KOPT-K1 (cell line): ENCODE measurements around the gene PRG2.

ENCODE experiments used
- H3K27ac ChIP-seq: fragments of 200-600 bp; sonication (generic); 2 replicates; pipeline ENCODE4 v1.5.1; 2016; ENCODE audit warnings: antibody characterized with exemption, mild to moderate bottlenecking, low read depth, low read length; ENCODE audit not compliant: poor library complexity, severe bottlenecking
- H3K36me3 ChIP-seq: fragments of 200-600 bp; sonication (generic); 2 replicates; pipeline ENCODE4 v1.5.1; 2017; ENCODE audit warnings: antibody characterized with exemption, mild to moderate bottlenecking, low read length, moderate library complexity; ENCODE audit not compliant: insufficient read depth
- H3K9me3 ChIP-seq: fragments of 200-600 bp; sonication (generic); 2 replicates; pipeline ENCODE4 v1.5.1; 2017; ENCODE audit warnings: antibody characterized with exemption, low read length, mild to moderate bottlenecking; ENCODE audit not compliant: insufficient read depth, poor library complexity, severe bottlenecking

PRG2 gene

DNA sequence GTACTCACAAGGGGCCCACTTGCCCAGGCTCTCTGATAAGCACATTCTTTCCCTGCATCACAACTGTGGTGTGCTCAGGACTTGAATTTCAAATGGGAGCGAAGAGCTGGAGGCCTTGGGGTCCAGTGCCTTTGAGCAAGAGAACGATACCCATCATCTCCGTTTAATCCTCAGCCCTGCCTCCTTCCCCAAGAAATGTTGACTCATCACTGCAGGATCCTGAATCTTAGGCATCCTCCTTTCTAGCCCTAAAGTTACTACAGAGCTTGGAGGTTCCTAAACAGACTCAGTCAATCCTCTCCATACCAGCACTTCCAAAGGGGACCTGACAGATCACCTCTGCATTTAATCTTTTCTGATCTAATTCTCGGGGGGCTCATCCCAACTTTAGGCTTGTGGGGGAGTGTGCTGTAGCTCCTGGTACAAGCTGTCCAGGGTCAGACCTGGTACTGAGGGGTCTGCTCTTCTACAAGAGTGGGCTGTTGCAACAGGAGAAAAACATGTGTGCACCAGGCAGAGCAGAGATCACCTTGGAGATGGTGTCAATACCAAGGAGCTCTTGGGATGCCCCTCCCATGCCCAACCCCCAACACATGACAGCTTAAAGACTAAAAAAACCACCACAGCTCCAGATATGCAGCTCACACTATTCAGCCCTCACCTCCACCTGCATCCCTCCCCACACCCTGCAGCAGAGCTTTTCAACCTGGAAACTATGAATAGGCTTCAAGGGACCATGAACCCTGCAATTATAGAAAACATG, 3.9 kb upstream of the PRG2 start:
- Histone ChIP-seq H3K36me3 (no peaks in the 10 kb centered on the region), H3K27ac (no peak overlapping the region), H3K9me3 (no peaks in the 10 kb centered on the region)

DNA sequence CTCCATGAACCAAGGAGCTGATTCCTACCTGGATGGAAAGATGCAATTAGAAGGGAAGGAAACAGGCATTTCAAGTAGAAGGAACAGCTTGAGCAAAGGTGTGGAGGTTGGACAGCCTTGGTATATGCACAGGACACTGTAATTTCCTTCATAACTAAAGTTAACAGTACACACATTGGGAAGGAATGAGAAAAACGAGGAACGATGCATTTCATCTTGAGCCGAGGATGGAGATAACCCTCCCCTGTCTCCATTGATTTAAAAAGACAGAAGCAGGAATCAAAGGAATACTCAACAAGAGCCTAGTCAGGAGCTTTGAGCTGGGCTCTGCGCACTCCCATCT, 2.3 kb upstream of the PRG2 start:
- Histone ChIP-seq H3K9me3 (no peaks in the 10 kb centered on the region), H3K36me3 (no peaks in the 10 kb centered on the region), H3K27ac (no peak overlapping the region)

DNA sequence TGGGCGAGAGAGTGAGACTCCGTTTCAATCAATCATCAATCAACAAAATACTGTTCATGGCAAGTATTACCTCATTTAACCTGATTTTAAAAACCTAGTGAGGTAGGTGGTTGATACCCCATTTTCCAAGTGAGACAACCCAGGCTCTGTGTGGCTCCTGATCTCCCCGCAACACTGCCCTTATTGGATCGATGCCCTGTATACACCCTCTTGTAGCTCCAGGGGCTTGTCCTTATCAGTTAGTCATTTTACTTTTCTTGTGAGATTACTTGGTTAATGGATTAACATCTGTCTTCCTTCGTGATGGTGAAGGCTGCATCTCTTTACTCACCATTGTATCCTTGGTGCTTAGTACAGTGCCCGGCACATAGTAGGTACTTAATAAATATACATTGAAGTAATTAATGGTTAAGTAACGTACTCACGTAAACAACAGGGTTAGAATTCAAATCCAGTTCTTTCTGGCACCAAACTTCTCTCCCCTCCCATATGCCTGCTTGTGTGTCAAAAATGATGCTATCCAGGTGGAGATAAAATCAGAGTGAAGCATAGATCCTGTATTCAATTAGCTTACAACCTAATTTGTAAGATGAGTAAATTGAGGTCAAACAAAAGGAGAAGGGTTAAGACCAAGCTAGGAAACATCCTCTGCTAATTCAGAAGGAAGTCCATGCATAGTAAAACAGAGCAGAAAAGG, 1.8 kb upstream of the PRG2 start:
- H3K27ac ChIP-seq, result no peak overlapping the region
- no peaks in the 10 kb centered on the region for H3K9me3 ChIP-seq
- H3K36me3 ChIP-seq, result no peaks in the 10 kb centered on the region

DNA sequence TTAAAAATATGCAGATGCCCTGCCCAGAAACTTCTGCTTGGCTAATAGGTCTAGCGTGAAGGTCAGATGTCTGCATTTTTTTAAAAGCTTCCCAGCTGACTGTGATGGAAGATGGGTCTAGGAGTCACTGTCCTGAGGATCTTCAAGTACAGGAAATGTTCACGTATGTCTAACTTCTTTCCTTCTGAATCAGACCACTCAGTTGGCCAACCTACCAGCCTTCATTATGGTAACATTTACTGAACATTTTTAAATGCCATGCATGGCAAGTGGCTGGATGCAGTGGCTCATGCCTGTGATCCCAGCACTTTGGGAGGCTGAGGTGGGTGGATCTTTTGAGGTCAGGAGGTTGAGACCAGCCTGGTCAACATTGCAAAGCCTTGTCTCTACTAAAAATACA, 1.1 kb upstream of the PRG2 start:
- H3K36me3 ChIP-seq, result no peaks in the 10 kb centered on the region
- H3K9me3 ChIP-seq, result no peaks in the 10 kb centered on the region
- H3K27ac ChIP-seq, result no peak overlapping the region

DNA sequence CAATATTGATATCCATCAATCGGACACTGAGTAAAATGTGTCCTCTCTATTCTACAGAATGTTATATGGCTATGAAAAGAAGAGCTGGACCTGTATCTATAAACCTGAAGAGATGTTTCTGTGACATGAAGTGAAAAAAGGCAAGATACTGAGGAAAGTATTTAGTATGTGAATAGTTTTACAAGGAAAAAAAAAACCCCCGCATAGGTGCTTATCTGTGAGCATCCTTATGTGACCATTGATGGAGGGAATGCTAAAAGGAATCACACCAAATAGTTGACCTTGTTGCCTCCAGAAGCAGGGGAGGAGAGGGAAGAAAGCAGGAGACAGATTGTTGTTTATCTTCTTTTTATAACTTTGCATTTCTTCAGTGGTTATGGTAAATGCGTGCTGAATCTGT, 661 bp upstream of the PRG2 start:
- no peaks in the 10 kb centered on the region for H3K36me3 ChIP-seq
- no peak overlapping the region for H3K27ac ChIP-seq

DNA sequence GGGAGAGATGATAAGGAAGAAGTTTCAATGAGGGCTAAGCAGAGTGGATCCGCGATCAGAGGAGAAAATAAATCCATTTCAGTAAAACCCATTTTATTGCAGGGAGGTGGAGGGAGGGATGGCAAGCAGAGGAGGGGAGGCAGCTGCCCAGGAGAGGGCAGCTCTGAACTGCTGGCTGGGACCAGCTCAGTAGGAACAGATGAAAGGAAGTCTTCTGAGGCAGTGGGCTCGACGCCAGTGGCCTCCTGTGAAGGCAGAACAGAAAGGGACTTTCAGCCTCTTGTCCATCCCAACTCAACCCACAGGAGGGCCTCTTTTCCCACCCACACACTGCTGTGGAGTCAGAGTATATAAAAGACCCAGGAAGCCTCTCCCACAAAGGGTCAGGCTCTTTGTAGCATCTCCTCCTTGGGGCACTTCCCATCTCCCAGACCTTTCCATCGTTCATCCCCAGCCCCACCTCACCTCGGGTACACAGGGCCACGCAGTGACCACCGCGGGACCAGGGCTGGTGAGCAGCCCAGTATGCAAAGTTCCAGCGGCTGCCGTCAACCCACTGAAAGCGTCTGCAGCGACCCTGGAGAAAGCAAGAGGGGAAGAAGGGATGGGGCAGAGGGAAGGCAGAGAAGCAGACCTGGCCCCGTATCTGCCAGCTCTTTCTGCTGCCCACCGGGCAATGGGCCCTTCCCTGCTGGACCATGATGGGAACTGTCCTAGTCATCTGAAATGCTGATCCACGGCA, 3.0 kb downstream of the PRG2 start:
- Histone ChIP-seq H3K36me3 (no peaks in the 10 kb centered on the region), H3K9me3 (no peaks in the 10 kb centered on the region), H3K27ac (no peak overlapping the region)

More for the DNA sequence above, 661 bp upstream of the PRG2 start:
- no peaks in the 10 kb centered on the region for H3K9me3 ChIP-seq

DNA sequence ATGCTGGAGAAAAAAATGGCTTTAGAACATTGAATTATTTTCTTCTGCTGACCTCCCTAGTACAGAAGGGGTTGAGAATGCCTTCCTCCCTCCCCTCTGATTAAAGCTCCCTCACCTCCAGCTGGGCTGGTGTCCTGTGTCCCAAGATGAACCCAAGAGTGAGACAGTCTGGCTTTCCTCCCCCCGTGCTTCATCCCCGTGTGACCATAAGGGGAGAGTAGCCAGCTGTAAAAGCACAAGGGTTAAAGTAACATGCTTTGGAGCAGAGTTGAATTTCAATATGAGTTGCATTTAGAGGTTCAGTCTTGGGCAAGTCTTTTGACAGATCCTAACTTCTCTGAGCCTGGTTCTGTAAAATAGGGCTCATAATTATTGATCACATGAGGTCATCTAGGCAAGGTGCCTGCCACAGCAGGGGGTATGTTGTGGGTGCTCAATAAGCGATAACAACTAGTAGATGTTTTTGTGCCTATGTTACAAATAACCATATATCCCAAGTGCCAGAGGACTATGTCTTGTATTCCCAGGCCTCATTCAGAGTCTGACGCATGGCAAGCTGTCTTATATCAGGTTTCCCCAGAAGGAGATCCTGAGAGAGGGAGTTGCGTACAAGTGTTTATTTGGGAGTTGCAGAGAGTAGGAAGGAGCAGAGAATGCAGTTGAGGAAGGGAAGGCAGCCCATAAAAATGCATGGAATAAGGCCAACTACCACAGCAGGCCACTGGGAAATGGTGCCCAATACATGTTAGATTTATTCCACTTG, 4.1 kb downstream of the PRG2 start:
- H3K9me3 ChIP-seq, result no peaks in the 10 kb centered on the region
- no peaks in the 10 kb centered on the region for H3K36me3 ChIP-seq
- H3K27ac ChIP-seq, result no peak overlapping the region

DNA sequence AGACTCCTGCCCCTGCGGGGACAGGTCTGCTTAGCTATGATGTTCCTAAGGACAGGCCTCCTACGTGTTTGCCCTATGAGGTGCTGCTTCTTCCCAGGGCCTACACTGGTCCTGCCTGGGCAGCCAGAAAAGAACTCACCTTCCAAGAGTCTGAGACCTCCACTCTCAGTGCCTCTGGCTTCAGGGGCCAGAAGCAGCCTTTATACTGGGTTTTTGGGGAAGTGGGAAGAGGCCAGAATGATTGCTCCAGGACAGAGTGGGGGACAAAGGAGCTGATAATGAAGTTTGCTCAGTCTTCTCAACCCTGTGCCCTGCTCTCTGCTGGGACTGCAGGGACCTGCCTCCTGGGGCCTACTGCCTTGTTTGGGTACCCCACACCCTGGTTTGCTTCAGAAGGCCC, 9.5 kb downstream of the PRG2 start, which contains the start of gene PRG3:
TSS of gene PRG3 (minus strand) at position 176 of the 400 bp plus-strand sequence. CDS start 442 bp downstream, outside the sequence.
- H3K9me3 ChIP-seq, result no peaks in the 10 kb centered on the region
- H3K36me3 ChIP-seq, result no peaks in the 10 kb centered on the region
- H3K27ac ChIP-seq, result no peak within 1 kb of the TSS

DNA sequence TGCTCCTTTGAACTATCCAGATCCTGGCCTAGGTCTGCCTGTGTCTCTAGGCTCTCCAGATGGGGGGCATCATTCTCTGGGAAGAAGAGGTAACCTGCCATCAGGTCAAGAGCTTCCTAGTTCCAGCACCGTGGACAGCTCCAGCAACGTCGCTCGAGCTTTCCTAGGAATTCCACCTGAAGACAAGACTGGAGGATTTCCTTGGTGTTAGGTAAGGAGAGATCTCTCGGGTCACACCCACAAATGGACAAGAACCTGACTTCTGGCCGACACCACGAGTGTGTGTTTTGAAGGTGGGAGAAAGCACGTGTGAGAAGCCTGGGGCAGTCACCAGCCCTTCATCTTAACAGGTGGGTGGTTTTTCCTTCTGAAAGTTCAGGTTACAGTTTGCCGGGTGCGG, 10.7 kb downstream of the PRG2 start:
- H3K36me3 ChIP-seq, result no peaks in the 10 kb centered on the region

DNA sequence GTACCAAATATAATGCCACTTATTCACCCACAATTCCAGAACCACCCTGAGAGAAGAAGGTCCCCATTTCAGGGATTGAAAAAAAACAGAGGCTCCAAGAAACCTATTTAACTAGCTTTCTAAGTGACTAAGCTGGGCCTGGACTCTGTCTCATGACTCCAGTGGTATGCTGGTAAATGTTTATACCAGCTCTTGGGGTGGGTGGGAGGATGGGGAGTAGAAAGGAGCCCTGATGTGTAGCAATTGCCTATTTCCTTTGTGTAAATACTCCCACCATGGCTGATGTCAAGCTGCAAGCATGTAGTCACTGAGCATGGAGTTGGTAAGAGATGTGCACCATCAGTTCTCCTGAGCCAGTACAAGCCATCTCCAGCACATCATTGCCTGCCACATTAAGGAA, 12.3 kb downstream of the PRG2 start:
- H3K27ac ChIP-seq, result no peak overlapping the region
- no peaks in the 10 kb centered on the region for H3K9me3 ChIP-seq

More for the DNA sequence above, 10.7 kb downstream of the PRG2 start:
- Histone ChIP-seq H3K9me3 (no peaks in the 10 kb centered on the region), H3K27ac (no peak overlapping the region)

DNA sequence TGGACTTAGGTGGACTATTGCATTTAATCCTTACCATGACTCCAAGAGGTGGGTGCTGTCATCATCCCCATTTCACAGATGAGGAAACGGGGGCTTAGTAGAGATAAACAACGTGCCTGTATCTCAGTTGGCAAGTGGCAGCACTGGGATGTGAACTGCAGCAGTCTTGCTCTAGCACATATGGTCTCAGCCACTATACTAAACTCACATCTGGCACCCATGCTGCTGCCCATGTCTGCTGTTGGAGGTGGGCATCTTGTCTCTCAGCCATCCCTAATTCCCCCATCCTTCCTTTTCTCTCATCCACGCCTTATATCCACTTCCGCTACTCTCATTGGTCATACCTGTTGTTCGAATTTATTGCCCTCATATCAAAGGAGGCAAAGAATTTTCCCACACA, 13.3 kb downstream of the PRG2 start:
- Histone ChIP-seq H3K36me3 (no peaks in the 10 kb centered on the region), H3K27ac (no peak overlapping the region), H3K9me3 (no peaks in the 10 kb centered on the region)

More for the DNA sequence above, 12.3 kb downstream of the PRG2 start:
- no peaks in the 10 kb centered on the region for H3K36me3 ChIP-seq

DNA sequence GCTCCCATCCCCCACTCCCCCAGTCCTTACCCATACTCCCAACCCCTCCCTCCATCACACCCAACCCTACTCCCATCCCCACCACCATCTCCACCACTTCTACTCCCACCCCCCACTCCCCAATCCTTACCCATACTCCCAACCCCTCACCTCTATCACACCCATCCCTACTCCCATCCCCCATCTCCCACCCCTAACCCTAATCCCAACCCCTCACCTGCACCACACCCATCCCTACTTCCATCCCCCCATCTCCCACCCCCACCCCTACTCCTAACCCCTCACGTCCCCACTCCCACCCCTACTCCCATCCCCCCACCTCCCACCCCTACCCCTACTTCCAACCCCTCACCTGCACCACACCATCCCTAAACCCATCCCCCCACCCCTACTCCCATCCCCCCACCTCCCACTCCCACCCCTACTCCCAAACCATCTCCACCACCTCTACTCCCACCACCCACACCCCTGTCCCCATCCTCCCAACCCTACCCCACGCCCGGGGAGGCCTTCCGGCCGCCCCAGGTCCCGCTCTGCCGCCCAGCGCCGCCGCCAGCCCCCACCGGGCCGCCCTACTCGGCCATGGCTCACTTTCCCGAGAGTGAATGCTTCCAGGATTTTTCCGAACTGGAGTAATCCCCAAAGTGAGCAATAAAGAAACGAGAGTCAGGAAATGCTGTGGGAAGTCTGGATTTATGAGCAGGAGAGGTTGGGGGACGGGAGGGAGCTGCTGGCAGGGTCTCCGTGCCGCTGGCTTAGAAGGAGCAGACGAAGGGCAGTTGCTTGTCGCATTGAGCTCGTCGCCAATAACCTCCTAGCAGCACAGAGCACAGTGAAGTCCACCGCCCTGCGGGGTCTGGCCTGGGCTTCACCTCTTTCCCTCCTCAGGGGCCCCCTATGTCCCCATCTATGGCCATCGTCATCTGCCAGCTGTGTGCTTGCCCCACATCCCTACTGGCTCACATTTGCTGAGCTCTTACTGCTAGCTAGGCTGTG, 14.1 kb downstream of the PRG2 start:
- H3K36me3 ChIP-seq, result no peaks in the 10 kb centered on the region
- H3K27ac ChIP-seq, result no peak overlapping the region
- H3K9me3 ChIP-seq, result no peaks in the 10 kb centered on the region

DNA sequence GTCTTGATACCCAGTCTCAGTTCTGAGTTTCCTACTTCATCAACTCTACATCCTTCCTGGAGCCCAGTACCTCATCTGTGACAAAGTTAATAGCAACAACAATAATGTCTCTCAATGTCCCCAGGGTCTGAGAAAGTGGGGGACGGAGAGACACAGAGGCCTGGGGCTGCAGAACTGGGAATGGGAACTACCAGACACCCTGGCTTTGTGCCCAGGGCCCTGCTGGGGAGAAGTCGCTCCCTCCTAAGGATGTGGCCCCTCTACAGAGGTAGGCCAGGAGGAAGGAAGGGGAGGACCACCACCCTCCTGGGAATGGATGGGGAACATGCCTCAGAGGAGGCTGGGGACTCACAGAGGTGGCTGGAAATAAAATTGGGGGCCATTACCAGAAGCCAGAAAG, 15.0 kb downstream of the PRG2 start:
- Histone ChIP-seq H3K27ac (no peak overlapping the region), H3K9me3 (no peaks in the 10 kb centered on the region), H3K36me3 (no peaks in the 10 kb centered on the region)

DNA sequence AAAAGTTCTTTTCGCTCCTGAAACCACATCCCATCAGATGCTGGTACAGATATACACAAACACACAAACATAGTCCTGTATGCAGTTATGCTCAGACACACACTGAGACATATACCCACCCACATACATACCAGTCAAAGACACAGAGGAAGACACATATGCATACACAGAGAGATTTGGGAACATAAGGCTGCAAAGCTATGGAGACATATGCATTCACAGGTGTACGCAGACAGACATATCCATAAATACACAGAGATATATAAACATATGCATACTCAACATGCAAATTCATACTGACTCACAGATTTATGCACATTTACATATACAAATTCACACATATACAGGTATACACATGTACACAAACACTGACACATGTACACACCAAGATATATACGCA, 15.5 kb downstream of the PRG2 start:
- Histone ChIP-seq H3K27ac (no peak overlapping the region), H3K9me3 (no peaks in the 10 kb centered on the region), H3K36me3 (no peaks in the 10 kb centered on the region)
